NCI-H1092 treated with DMSO at 0.1 percent for 48 hours (cell line): ENCODE measurements around the gene CCDC97.
"Not testable (repeated sequence)": the region's sequence is repeated elsewhere in the genome, so short reads cannot be mapped to it uniquely, and the experiment has no call there.

Experiments
- DNase-seq: peaks from one replicate; lab custom pipeline; 2025; lab: John Stamatoyannopoulos, UW

CCDC97 gene

DNA sequence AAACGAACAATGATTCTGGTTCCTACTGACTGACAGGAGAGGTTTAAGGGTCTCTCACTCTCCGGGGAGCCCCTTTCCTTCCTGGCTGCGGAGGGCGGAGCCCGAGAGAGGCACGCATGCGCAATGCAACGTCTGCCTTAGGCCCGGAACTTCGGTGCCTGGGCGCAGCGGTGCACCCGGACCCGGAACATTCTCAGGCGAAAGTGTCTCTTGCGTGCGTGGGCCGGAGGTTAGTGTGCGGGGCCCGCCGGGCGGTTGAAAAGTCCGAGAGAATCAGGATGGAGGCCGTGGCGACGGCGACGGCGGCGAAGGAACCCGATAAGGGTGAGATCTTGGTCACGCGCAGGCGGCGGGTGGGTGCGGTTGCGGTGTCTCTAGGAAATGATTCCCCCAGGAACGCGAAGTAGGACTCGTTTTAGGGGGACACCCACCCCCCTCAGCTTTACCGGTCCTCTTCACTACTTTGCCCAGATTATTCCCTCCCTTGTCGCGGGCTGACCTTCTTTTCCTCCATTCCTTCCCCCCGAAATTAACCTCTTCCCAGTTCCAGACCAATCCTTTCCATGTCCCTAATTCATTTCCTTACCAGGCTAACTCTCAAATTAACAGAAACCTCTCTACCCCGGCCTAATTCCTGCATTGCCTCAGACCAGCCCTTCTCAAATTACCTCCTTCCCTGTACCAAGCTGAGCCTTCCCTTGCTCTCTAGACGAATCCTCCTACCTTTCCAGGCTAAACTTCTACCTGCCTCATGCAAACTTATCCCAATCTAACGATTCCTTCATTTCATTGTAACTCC is at the start of gene CCDC97:
CCDC97 (plus strand) TSS at position 140 of the 799 bp plus-strand sequence; CDS start at position 279, 139 bp downstream.
- peak; percentile 81 for DNase-seq

DNA sequence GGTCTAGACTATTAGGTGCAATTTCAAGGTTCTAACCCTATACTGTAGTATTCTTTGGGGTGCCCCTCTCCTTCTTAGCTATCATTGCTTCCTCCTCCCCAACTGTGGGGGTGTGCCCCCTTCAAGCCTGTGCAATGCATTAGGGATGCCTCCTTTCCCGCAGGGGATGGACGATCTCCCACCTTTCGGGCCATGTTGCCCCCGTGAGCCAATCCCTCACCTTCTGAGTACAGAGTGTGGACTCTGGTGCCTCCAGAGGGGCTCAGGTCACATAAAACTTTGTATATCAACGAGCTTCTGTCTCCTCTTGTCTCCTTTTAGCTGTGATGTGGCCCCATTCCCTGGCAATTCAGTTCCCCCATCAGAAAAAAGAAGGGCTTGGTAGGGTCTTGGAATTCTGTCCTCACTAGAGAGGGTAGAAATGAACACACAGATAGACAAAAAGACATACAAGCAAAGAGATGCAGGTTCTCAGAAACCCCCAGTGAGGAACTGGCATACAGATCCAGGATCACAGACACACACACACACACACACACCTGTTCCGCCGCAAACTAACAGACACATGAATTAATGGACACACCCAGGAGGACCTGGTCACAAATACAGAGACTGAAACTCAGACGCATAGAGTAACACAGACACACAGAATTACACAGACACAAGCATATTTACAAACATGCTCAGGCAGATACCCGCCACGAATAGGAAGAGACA is 48.3 kb upstream of the CCDC97 start:
- DNase-seq: no peak

DNA sequence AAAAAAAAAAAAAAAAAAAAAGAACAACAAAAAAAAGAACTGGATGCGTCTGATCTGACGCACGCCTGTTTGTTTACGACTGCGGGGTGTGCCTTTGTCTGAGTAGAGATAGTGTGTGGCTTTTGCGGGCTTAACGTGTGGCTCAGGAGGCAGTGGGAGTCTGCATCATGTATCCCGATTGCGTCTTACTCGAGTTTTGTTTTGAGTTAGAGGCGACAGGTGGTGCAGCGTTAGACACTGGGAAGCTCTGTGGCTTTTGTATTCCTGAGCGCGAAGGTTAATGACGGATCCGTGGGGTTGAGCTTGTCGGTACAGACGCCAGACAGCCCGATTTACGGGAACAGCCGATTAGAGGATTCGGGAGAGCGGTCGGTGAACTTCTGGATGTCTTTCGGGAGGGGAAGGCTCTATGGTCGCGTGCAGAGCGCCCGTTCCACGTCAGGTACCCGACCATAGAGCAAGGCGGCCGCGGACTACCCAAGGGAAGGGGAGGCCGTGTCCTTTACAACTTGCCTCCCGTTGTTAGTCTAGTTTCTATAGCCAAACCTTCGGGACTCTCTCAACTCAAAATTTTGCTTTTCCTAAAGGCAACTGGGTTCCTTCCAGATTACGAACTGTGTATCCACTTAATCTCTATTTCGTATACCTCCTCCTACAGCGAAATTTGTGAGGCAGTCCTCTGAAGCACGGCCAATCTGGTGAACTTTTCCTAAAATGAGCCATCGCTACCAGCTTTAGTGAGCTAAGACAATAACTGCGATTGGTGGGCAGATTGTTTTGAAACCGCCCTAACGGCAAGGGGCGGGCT is 46.7 kb upstream of the CCDC97 start:
- DNase-seq: peak; percentile 85

DNA sequence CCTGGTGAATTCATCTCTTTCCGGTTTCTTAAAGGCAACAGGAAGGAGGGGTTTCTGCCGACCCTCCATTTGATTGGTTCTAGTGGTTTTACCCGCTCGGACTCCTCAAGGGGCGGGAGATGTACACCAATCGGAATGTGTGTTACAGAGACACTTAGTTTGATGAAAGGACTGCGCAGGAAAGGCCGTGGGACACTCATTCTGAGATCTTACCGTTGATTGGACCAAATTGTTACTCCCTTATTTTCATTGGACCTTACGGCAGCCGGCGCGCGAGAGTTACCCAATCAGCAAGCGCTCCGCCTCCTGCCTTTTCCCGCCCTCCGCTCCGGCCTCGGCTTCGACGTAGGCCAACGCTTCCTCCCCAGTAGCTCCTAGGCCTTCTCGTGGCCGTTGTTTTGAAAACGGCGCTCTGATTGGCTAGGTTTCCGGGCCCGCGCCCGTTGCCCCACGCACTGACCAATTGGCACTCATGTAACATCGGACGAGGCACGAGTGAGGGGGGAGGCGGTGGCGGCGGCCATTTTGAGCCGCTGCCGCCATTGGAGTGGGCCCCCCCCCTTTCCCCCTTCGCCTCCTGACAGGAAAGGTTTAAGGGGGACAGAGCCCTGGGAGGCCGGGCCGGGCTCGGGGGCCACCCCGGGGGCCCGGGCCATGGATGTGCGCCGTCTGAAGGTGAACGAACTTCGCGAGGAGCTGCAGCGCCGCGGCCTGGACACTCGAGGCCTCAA is 46.0 kb upstream of the CCDC97 start, which contains the start of gene HNRNPUL1:
HNRNPUL1 (plus strand) TSS at position 523 of the 731 bp plus-strand sequence; CDS start at position 655, 132 bp downstream.
- peak; percentile 99 for DNase-seq

DNA sequence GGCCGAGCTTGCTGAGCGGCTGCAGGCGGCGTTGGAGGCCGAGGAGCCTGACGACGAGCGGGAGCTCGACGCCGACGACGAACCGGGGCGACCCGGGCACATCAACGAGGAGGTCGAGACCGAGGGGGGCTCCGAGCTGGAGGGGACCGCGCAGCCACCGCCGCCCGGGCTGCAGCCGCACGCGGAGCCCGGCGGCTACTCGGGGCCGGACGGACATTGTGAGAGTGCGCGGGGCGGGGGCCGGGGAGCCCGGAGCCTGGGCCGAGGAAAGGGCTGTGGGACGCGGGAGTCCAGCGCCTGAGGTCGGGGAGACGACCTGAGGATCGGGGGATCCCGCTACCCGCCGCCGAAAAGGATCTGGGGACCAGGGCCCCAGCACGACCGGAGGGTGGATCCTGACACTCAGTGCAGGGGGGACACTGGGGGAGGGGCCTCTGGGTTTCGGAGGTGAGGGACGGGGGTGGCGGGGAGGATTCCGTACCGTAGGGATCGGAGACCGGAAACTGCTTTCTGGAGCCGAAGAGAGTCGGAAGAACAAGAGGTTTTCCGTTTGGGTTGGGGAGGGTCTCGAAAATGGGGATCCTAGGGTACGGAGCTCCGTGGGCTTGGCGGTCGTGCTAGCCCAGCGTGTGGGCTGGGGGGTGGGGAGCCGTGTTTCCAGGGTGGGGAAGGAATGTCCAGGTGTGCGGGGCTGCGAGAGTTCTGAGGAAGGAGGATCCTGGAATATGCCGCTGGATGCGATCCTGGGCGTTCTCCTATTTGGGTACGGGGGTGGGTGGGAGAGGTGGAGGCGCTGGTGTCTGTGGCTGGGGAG is 45.2 kb upstream of the CCDC97 start:
- peak; percentile 5 for DNase-seq

DNA sequence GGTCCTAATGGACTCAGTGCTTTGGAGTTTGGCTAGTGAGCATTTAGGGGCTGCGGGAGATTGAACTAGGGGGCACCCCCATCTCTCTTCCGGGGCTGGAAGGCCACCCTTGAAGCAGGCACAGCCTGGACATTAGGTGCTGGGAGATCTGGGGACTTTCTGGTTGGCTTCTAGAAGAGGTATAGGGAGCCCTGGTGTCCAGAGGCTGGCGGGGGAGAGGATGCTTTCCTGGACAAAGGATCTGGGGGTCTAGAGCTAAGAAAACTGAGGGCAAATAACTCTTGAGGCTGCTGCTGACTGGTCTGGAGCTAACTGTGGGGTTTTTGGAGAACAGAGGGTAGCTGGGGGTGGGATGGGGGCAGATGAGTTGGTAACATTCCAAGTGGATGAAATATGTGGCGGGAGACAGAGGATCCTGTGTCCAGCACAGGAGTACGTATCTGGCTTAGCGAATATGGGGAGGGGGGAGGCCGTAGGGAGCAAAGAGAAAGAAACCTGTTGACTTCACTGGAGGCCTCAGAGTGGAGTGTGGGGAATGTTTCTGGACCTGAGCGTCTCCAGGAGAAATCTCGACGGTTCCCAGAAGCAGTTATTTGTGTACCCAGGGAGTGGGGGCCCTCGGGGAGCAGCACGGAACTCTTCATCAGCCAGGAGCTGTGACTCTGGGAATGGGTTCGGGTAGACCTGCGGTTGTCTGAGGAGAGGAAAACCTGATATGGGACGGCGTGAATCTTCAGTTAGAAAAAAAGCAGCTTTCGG is 44.4 kb upstream of the CCDC97 start:
- no peak for DNase-seq

- DNase-seq: no peak
Measured at GRCh38 chr19:41269055-41269454, 40.9 kb upstream of the CCDC97 start.

GRCh38 chr19:41269571-41269970 is 40.4 kb upstream of the CCDC97 start:
- no peak for DNase-seq

GRCh38 chr19:41273076-41273475 is 36.9 kb upstream of the CCDC97 start:
- DNase-seq: no peak

DNA sequence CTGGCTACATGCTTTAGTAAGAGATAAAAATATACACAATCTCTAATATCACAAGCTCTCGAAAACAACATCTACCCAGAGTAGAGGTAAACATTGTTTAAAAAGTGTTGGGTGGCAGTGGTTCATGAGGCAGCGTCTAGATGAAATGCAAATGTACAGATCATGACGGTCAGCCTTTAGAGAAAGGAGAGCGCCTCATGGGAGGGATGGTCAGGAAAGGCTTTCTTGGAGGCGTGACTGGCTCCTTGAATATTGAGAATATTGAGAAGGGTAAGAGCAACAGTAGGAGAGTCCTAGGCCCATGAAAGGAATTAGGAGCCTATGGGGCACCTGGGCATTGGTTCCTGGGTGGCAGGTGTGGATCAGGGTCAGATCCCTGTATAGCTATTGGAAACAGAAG is 35.2 kb upstream of the CCDC97 start:
- DNase-seq: no peak

DNA sequence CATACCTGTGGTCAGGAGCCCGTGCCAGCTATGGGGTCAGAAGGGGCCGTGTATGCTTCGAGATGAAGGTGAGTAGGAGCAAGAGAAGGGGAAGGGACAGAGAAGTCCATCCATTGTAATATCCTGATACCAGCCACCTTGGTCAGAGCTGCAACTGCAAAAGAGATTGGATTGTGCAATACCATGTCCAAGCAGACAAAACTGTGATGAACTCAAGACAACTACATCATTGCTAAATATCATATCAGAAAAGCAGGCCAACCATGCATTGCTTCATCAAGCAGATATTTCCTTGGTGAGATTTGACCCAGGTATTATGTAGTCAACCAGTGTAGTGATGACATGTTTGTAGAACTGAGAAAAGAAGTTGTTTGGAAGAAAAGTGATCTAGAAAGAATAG is 33.7 kb upstream of the CCDC97 start:
- DNase-seq: no peak

- no peak for DNase-seq
Measured at GRCh38 chr19:41278478-41278877, 31.5 kb upstream of the CCDC97 start.

GRCh38 chr19:41288673-41289530 is 21.1 kb upstream of the CCDC97 start:
- DNase-seq: no peak

- DNase-seq: not testable (repeated sequence)
Measured at GRCh38 chr19:41289814-41290213, 20.2 kb upstream of the CCDC97 start.

- DNase-seq: no peak
Measured at GRCh38 chr19:41294393-41294792, 15.6 kb upstream of the CCDC97 start.

GRCh38 chr19:41295499-41295898 is 14.5 kb upstream of the CCDC97 start:
- no peak for DNase-seq

GRCh38 chr19:41296433-41296871 is 13.5 kb upstream of the CCDC97 start:
- DNase-seq: no peak

DNA sequence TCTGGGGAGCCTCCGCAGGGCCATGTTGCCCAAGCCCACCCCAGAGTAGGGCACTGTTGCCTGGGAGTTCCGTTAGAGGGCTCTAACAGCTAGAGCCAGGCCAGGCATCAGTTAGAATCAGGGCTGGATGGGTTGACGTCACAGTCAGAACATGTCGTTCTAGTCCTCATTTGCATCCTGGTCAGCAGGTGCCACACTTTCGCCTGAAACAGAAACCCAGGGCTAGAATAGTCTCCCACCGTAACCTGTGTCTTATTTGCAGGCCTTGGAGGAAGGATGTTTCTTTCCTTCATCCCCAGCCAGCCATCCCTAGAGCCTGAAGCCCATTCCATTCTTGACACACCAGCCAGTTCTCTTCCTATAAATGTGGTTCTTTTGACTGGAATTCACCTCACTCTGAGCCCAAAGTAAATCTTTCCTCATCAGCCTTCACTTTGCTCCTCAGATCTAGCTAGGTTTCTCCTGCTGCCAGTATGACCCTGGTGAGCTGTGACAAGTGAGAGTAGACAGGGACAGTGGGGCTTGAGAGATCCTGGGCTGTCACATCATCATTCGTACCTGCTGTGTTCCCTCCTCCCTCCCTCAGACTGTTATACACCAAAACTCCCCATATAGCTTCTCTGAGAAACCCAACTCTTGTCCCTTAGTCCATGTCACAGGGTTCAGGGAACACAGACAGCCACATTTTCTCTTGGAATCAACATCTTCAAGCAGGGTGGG is 12.2 kb upstream of the CCDC97 start:
- no peak for DNase-seq
